ENCODE data around the gene MIB1.

DNA sequence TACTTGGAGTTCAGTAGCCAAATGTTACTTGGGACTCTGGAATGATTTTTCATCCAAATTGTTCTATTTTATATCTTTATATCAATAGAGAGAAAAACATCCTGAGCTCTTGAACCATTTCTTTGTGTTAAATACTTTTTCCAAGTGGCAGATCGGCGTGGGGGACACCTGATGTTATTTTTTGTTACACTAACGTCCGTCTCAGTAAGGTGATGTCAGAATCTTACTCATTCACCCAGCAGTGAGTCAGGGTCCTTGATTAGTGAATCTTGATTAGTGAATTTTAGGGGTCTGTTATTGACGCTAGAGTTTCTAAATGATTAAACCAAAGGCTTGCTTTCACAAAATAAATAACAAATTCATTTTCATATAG, 1.7 kb downstream of the MIB1 start:
- TF ChIP-seq, protein P1, sequence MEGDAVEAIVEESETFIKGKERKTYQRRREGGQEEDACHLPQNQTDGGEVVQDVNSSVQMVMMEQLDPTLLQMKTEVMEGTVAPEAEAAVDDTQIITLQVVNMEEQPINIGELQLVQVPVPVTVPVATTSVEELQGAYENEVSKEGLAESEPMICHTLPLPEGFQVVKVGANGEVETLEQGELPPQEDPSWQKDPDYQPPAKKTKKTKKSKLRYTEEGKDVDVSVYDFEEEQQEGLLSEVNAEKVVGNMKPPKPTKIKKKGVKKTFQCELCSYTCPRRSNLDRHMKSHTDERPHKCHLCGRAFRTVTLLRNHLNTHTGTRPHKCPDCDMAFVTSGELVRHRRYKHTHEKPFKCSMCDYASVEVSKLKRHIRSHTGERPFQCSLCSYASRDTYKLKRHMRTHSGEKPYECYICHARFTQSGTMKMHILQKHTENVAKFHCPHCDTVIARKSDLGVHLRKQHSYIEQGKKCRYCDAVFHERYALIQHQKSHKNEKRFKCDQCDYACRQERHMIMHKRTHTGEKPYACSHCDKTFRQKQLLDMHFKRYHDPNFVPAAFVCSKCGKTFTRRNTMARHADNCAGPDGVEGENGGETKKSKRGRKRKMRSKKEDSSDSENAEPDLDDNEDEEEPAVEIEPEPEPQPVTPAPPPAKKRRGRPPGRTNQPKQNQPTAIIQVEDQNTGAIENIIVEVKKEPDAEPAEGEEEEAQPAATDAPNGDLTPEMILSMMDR (IDR thresholded peaks at IDR 0.05), result no peak
- TF ChIP-seq POLR2A (IDR thresholded peaks at IDR 0.05), result no peak
